ENCODE data around the gene MRRF.
"Not testable (repeated sequence)": the region's sequence is repeated elsewhere in the genome, so short reads cannot be mapped to it uniquely, and the experiment has no call there.

Gene MRRF

GRCh38 chr9:122277285-122277897 lies 12.7 kb downstream of the MRRF start:
- DNase-seq, result no peak

GRCh38 chr9:122281368-122281767 lies 16.7 kb downstream of the MRRF start:
- no peak for DNase-seq

DNA sequence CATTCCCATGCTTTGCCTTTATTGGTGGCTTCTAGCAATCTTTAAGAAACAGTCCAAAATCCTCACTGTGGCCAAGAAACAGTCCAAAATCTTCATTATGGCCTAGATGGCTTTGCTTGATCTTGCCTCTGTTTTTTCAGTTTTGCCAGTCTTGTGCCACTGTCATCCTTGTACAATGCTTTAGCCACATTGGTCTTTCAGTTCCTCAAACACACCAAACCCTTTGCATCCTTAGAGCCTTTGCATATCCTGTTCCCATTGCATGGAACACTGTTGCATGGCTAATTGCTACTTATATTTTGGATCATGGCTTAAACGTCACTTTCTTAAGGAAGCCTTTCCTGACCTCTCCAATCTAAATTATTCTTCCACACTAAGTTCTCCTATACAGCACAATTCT lies 22.1 kb downstream of the MRRF start:
- no peak for DNase-seq

- DNase-seq, result no peak
These were observed 22.6 kb downstream of the MRRF start for GRCh38 chr9:122287214-122287720.

DNA sequence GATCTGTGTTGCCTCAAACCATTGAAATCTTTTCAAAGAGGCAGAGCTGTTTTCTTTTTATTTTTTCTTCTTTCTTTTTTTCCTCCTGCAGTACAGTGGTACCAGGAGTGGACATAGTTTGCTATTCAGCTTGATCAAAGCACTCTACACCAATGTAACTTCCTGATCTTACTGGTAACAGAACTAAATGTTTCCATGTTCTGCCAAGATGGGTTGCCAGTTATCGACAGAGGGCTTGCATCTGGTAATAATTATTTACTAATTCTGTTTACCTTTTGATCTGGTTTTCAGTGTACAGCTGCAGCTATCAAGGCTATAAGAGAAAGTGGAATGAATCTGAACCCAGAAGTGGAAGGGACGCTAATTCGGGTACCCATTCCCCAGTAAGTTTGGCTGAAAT lies 26.8 kb downstream of the MRRF start:
- no peak for DNase-seq

- no peak for DNase-seq
These were observed 29.8 kb downstream of the MRRF start for GRCh38 chr9:122294531-122294930.

DNA sequence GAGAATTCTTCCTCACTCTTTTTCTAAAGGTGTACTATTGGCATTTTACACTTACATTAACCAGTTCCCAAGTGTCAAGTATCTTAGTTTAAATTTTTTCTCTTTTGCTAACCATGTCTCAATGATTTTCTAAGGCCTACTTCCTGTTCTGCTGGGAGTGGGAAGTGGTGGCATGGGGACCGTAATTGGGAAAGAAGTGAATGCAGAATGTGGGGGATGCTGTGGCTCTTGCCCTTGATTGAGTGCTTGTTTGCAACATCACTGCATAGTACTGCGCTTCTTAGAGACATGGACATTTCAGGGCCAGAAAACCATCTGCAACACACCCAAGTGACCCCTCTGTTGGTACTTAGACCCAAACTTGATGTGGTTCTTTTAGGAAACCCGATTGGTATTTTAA lies 32.8 kb downstream of the MRRF start:
- DNase-seq, result no peak

- no peak for DNase-seq
These were observed 37.8 kb downstream of the MRRF start for GRCh38 chr9:122302237-122303093.

GRCh38 chr9:122307061-122307460 lies 42.4 kb downstream of the MRRF start:
- DNase-seq, result no peak

DNA sequence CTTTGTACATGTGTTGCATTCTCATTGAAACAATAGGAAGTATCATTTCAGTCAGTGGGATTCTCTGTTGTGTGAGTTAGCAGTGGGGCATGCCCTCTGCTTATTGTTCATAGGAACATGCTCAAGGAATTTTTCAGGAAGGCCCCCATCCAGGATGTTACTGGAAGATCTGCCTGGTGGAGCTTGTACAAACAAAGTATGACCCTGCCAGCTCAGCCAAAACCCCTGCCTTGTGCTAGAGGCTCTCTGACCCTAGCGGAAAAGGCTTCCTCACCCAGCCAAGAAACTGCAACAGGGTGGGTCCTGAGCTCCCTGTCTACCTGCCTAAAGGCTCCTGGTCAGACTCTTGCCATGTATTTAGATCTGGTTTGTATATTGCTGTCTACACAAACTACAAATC lies 43.2 kb downstream of the MRRF start:
- DNase-seq, result no peak

DNA sequence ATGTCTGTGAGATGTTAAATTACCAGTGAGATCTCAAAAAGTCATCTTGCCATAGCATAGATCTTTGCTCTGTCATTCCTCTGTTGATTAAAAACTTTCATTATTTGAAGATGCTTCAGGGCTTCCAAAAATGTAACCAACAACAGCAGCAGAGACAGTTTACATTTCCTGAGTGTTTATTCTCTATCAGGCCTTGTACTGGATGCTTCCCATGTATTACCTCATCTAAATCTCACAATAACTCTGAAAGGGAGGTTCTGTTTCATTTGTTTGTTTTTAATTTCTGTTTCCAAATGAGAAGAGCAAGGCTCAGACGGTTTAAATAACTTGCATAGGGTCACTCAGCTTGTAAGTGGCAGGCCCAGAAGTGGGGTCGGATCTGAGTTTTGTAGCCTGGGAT lies 45.2 kb downstream of the MRRF start:
- DNase-seq, result no peak

GRCh38 chr9:122314165-122314564 lies 49.5 kb downstream of the MRRF start:
- DNase-seq, result no peak

GRCh38 chr9:122315534-122315933 lies 50.9 kb downstream of the MRRF start:
- no peak for DNase-seq

- no peak for DNase-seq
These were observed 53.6 kb downstream of the MRRF start for GRCh38 chr9:122318284-122318683.

GRCh38 chr9:122320413-122320881 lies 55.8 kb downstream of the MRRF start:
- DNase-seq, result no peak

DNA sequence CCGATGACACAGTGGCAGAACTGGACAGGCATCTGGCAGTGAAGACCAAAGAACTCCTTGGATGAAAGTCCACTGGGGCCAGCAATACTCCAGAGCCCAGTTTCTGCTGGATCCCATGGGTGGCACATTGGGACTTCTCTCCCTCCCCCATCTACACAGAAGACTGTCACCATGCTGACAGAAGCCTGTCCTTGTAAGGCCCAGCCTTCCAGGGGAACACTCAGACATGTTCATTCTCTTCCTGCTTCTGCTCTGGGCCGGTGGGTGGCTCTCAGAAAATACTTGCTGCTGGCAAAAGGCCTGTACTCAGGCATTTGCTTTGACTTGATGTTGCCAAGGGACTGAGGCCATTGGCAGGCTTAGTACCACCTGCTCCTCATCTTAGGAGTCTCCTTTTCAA lies 57.9 kb downstream of the MRRF start:
- DNase-seq, result no peak

GRCh38 chr9:122324665-122325064 lies 60.0 kb downstream of the MRRF start:
- DNase-seq, result not testable (repeated sequence)

GRCh38 chr9:122325124-122325523 lies 60.4 kb downstream of the MRRF start:
- no peak for DNase-seq

DNA sequence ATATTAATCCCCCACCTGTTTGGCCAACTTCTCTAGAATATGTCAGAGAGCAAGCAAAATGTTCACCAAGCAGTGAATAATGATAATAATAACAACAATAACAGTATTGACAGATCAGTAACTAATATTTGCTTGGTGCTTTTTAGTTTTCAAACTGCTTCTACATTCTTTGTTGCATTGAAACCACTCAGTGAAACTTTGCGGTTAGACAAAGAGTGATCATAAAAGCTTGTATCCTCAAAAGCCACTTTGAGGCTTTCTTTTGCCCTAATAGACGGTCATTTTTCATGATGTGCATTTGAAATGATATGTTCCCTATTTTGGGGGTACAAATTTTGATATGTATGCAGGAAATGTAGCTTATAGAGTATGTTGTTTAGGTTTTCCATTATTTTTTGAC lies 62.5 kb downstream of the MRRF start:
- DNase-seq, result no peak

- DNase-seq, result no peak
These were observed 64.9 kb downstream of the MRRF start for GRCh38 chr9:122329597-122329996.

DNA sequence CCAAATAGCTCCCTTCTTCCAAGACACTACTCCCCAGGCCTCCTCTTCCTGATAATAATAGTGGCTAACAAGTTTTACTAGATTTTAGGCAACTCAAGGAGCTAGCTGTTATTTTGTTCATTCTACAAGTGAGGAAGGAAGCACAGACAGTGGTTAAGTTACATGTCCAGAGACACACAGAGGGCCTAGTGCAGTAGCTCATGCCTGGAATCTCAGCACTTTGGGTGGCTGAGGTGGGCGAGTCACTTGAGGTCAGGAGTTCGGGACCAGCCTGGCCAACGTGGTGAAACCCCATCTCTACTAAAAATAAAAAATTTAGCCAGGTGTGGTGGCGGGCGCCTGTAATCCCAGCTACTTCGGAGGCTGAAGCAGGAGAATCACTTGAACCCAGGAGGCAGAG lies 65.8 kb downstream of the MRRF start:
- not testable (repeated sequence) for DNase-seq

DNA sequence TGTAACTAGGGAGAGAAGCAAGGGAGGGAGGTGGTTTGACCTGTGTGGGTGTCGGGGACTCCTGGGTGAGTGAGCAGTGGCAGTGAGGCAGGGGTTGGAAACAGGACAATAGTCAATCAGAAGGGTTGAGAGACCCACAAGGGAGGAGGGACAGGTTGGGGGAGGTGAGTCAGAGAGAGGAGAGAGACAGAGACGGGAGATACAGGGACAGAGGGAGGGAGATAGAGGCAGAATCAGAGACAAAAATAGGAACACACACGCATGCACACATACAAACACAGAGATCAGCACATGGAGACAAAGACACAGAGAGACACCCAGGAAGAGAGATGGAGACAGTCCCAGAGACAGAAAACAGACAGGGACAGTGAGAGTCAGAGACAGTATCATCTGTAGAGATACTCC lies 66.8 kb downstream of the MRRF start:
- no peak for DNase-seq

DNA sequence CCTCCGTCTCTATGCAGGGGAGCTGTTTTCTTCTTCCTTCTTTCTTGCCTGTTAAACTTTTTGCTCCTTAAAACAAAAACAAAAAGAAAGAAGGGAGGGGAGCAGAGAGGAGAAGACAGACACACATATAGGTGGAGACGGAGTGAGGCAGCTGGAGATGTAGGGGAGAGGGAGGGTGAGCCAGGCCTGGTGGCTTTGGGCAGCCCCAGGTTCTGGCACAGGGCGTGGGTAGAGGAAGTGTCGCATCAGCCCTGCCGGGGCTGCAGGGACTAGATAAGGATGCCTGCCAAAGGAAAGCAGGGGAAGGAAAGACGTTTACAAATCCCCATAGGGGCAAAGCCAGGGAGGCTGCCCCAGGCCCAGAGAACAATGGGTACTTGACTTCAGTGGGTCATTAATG lies 67.4 kb downstream of the MRRF start:
- no peak for DNase-seq

- DNase-seq, result no peak
These were observed 68.0 kb downstream of the MRRF start for GRCh38 chr9:122332644-122333043.
